OCI-LY1 (cell line): Measurements from ENCODE around the gene SLC4A1AP.

Source experiments
- H2AFZ ChIP-seq: fragments of 200-600 bp; sonication (generic), shearing (Covaris generic); 2 replicates; pipeline ENCODE4 v1.6.0; 2014; ENCODE audit warnings: antibody characterized with exemption, mild to moderate bottlenecking, low read length
- H3F3A ChIP-seq: fragments of 200-600 bp; sonication (generic), shearing (Covaris generic); 2 replicates; pipeline ENCODE4 v1.6.0; 2014; ENCODE audit warnings: mild to moderate bottlenecking, antibody characterized with exemption, low read length, moderate library complexity; ENCODE audit not compliant: insufficient read depth
- H3K27ac ChIP-seq: fragments of 200-600 bp; sonication (generic); 2 replicates; pipeline ENCODE4 v1.5.1; 2014; ENCODE audit warnings: low read length, mixed run types, mild to moderate bottlenecking, low read depth; ENCODE audit not compliant: poor library complexity, severe bottlenecking
- H3K27me3 ChIP-seq: fragments of 200-600 bp; sonication (generic); 2 replicates; pipeline ENCODE4 v1.6.0; 2014; ENCODE audit warnings: antibody characterized with exemption, mild to moderate bottlenecking, low read length, moderate library complexity; ENCODE audit not compliant: insufficient read depth
- H3K36me3 ChIP-seq: fragments of 200-600 bp; sonication (generic); 2 replicates; pipeline ENCODE4 v1.6.1; 2014; ENCODE audit warnings: mild to moderate bottlenecking, antibody characterized with exemption, low read length, moderate library complexity, mixed read lengths; ENCODE audit not compliant: insufficient read depth
- H3K4me1 ChIP-seq: fragments of 200-600 bp; sonication (generic); 2 replicates; pipeline ENCODE4 v1.5.1; 2014; ENCODE audit warnings: mild to moderate bottlenecking, low read length, moderate library complexity; ENCODE audit not compliant: insufficient read depth, severe bottlenecking
- H3K4me2 ChIP-seq: fragments of 200-600 bp; sonication (generic), shearing (Covaris generic); 2 replicates; pipeline ENCODE4 v1.6.1; 2014; ENCODE audit warnings: low read length
- H3K4me3 ChIP-seq: fragments of 200-600 bp; sonication (generic); 2 replicates; pipeline ENCODE4 v1.5.1; 2014; ENCODE audit warnings: low read length, low read depth, mild to moderate bottlenecking, mixed read lengths; ENCODE audit not compliant: poor library complexity, severe bottlenecking
- H3K79me2 ChIP-seq: fragments of 200-600 bp; shearing (Covaris generic); 2 replicates; pipeline ENCODE4 v1.6.1; 2016; ENCODE audit warnings: mixed run types, low read length, mixed read lengths; ENCODE audit not compliant: insufficient read depth
- H3K9ac ChIP-seq: fragments of 200-600 bp; sonication (generic), shearing (Covaris generic); 2 replicates; pipeline ENCODE4 v1.6.1; 2014; ENCODE audit warnings: mild to moderate bottlenecking, low read length, mixed read lengths
- H3K9me2 ChIP-seq: fragments of 200-600 bp; sonication (generic), shearing (Covaris generic); 2 replicates; pipeline ENCODE4 v1.6.1; 2014; ENCODE audit warnings: low read depth, mild to moderate bottlenecking, low read length, mixed read lengths
- H3K9me3 ChIP-seq: fragments of 200-600 bp; shearing (Covaris generic); 2 replicates; pipeline ENCODE4 v1.6.1; 2014; ENCODE audit warnings: low read length, mixed read lengths
- H4K20me1 ChIP-seq: fragments of 200-600 bp; sonication (generic), shearing (Covaris generic); 2 replicates; pipeline ENCODE4 v1.6.0; 2016; ENCODE audit warnings: mild to moderate bottlenecking, low read length; ENCODE audit not compliant: insufficient read depth
- EZH2 ChIP-seq: fragments of 200-600 bp; sonication (generic), shearing (Covaris generic); IDR thresholded peaks from 2 replicates; pipeline ENCODE4 v1.8.0; 2017; ENCODE audit warnings: borderline replicate concordance, mixed run types, mild to moderate bottlenecking, antibody characterized with exemption, low read length, moderate library complexity, mixed read lengths
- TF ChIP-seq, protein P1 (sequence below): fragments of 200-600 bp; sonication (generic), shearing (Covaris generic); IDR thresholded peaks from 2 replicates; pipeline ENCODE4 v1.5.1; 2017; ENCODE audit warnings: mild to moderate bottlenecking, antibody characterized with exemption, low read length, moderate library complexity, mixed read lengths

SLC4A1AP gene

DNA sequence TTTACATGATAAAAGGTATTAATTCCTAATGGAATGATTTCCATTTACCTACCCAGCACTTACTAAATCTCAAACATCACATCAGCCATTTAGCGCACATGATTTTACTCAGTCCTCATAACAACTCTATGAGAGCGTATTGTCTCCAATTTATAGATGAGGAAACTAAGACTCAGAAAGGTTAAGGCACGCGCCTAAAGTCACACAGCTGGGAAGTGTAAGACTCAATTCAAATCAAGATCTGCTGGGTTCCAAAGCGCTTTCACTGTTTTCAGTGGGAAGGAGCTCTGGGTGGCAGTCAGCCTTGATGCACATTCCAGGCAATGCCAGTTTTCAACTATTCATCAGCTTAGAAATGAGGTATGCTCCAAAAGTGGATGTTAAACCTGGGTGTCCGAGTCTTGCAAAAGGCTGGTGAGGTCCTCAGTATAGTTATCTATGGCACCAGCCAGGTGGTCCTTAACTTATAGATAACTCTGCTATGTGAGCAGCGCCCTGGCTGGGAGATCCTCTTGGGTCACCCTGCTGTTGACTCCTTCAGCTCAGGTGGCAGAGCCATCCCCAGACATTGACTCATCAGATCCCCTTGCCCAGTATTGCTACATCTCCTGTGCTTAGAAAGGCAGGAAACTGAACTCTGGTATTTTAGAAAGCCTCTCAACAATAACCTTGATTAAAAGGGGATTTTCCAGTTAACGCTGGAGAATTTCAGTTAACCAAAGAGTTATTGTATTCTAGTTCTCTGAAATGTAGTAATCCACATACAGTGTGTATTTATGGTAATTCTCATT lies 47.1 kb downstream of the SLC4A1AP start:
- Histone ChIP-seq H3K9ac (no peak overlapping the region), H3K27me3 (0 out of 2 replicates have a peak, but pooled peaks cover 3% of the 10 kb centered on the region), H4K20me1 (no peaks in the 10 kb centered on the region), H3K4me2 (no peak overlapping the region), H3K79me2 (no peaks in the 10 kb centered on the region), H3K36me3 (no peaks in the 10 kb centered on the region), H3K27ac (no peak overlapping the region), H3K4me1 (no peaks in the 10 kb centered on the region), H3F3A (no peaks in the 10 kb centered on the region), H3K9me2 (no peaks in the 10 kb centered on the region), H3K4me3 (no peak overlapping the region), H3K9me3 (no peaks in the 10 kb centered on the region), H2AFZ (no peak overlapping the region)
- TF ChIP-seq, protein P1, sequence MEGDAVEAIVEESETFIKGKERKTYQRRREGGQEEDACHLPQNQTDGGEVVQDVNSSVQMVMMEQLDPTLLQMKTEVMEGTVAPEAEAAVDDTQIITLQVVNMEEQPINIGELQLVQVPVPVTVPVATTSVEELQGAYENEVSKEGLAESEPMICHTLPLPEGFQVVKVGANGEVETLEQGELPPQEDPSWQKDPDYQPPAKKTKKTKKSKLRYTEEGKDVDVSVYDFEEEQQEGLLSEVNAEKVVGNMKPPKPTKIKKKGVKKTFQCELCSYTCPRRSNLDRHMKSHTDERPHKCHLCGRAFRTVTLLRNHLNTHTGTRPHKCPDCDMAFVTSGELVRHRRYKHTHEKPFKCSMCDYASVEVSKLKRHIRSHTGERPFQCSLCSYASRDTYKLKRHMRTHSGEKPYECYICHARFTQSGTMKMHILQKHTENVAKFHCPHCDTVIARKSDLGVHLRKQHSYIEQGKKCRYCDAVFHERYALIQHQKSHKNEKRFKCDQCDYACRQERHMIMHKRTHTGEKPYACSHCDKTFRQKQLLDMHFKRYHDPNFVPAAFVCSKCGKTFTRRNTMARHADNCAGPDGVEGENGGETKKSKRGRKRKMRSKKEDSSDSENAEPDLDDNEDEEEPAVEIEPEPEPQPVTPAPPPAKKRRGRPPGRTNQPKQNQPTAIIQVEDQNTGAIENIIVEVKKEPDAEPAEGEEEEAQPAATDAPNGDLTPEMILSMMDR, result no peak
- no peak for TF ChIP-seq EZH2

GRCh38 chr2:27711804-27712203 lies 48.1 kb downstream of the SLC4A1AP start:
- Histone ChIP-seq H4K20me1 (no peaks in the 10 kb centered on the region), H2AFZ (no peak overlapping the region), H3K4me3 (no peak overlapping the region), H3K79me2 (no peaks in the 10 kb centered on the region), H3F3A (no peaks in the 10 kb centered on the region), H3K27ac (no peak overlapping the region), H3K9me2 (no peaks in the 10 kb centered on the region), H3K36me3 (no peaks in the 10 kb centered on the region), H3K27me3 (0 out of 2 replicates have a peak, but pooled peaks cover 3% of the 10 kb centered on the region), H3K4me1 (no peaks in the 10 kb centered on the region), H3K4me2 (no peak overlapping the region), H3K9me3 (no peaks in the 10 kb centered on the region), H3K9ac (no peak overlapping the region)
- TF ChIP-seq, protein P1, result no peak
- TF ChIP-seq EZH2, result no peak

GRCh38 chr2:27712522-27712921 lies 48.8 kb downstream of the SLC4A1AP start:
- no peaks in the 10 kb centered on the region for H3K79me2 ChIP-seq
- no peaks in the 10 kb centered on the region for H4K20me1 ChIP-seq
- no peak overlapping the region for H3K9ac ChIP-seq
- H3K4me3 ChIP-seq, result no peak overlapping the region
- 0 out of 2 replicates have a peak, but pooled peaks cover 3% of the 10 kb centered on the region for H3K27me3 ChIP-seq
- TF ChIP-seq EZH2, result no peak
- TF ChIP-seq, protein P1, result no peak
- no peaks in the 10 kb centered on the region for H3K9me2 ChIP-seq
- H3K9me3 ChIP-seq, result no peaks in the 10 kb centered on the region
- no peak overlapping the region for H3K27ac ChIP-seq
- no peaks in the 10 kb centered on the region for H3K36me3 ChIP-seq
- no peak overlapping the region for H3K4me2 ChIP-seq
- H2AFZ ChIP-seq, result no peak overlapping the region
- no peaks in the 10 kb centered on the region for H3F3A ChIP-seq
- no peaks in the 10 kb centered on the region for H3K4me1 ChIP-seq
